Measurements from ENCODE around the gene HNRNPA1L2.

- no peak for TF ChIP-seq CTCF (IDR thresholded peaks at IDR 0.05)
- TF ChIP-seq POLR2A (IDR thresholded peaks at IDR 0.05), result no peak
These were observed 43.0 kb upstream of the HNRNPA1L2 start for GRCh38 chr13:52599037-52599847.

Measured in stomach (tissue), 4 donors.